Activated naive CD8-positive, alpha-beta T cell treated with anti-CD3 and anti-CD28 coated beads for 36 hours (primary cell): ENCODE data around the gene PRM2. TPM values are rescaled to one million over a fixed set of nuclear protein-coding genes. Genes with fewer than 3 reads are reported as not detected.

Experiments used
- DNase-seq: peaks from one replicate; pipeline ENCODE4 v3.0.0; 2021
- H3K27ac Mint-ChIP-seq: one replicate; pipeline ENCODE4 v1.8.0; 2022; ENCODE audit warnings: mild to moderate bottlenecking, moderate library complexity, mixed read lengths
- H3K27me3 Mint-ChIP-seq: one replicate; pipeline ENCODE4 v1.8.0; 2022; ENCODE audit warnings: mild to moderate bottlenecking, mixed read lengths
- H3K36me3 Mint-ChIP-seq: one replicate; pipeline ENCODE4 v1.8.0; 2021; ENCODE audit warnings: mild to moderate bottlenecking, mixed read lengths
- H3K4me1 Mint-ChIP-seq: one replicate; pipeline ENCODE4 v1.8.0; 2021; ENCODE audit warnings: mixed read lengths
- H3K4me3 Mint-ChIP-seq: one replicate; pipeline ENCODE4 v1.8.0; 2022; ENCODE audit warnings: mild to moderate bottlenecking, moderate library complexity, mixed read lengths
- H3K9me3 Mint-ChIP-seq: one replicate; pipeline ENCODE4 v1.8.0; 2022; ENCODE audit warnings: mixed read lengths
- total RNA-seq, 2 experiments: library from RNA; stranded (reverse); gene quantifications; one replicate each; pipeline ENCODE4 v1.2.3, GENCODE V29; 2021

The PRM2 gene
- total RNA-seq, 2 experiments from 2014 or later = not detected

GRCh38 chr16:11264155-11264832, 12.0 kb downstream of the PRM2 start:
- no peaks in the 10 kb centered on the region for H3K9me3 Mint-ChIP-seq
- peak overlapping the region; percentile 45 for H3K4me3 Mint-ChIP-seq
- DNase-seq = no peak
- H3K36me3 Mint-ChIP-seq = no peaks in the 10 kb centered on the region
- H3K27ac Mint-ChIP-seq = peak overlapping the region; percentile 81
- peaks cover 28% of the 10 kb centered on the region for H3K4me1 Mint-ChIP-seq
- no peaks in the 10 kb centered on the region for H3K27me3 Mint-ChIP-seq

- DNase-seq = peak; percentile 68
- Mint-ChIP-seq H3K9me3 (no peaks in the 10 kb centered on the region), H3K4me1 (peaks cover 34% of the 10 kb centered on the region), H3K27ac (peak overlapping the region; percentile 81), H3K27me3 (no peaks in the 10 kb centered on the region), H3K4me3 (peak overlapping the region; percentile 45), H3K36me3 (no peaks in the 10 kb centered on the region)
Measured at GRCh38 chr16:11263737-11264136, 12.5 kb downstream of the PRM2 start.

GRCh38 chr16:11262915-11263314, 13.4 kb downstream of the PRM2 start:
- Mint-ChIP-seq H3K4me3 (no peak overlapping the region), H3K27me3 (no peaks in the 10 kb centered on the region), H3K27ac (peak overlapping the region; percentile 81), H3K36me3 (no peaks in the 10 kb centered on the region), H3K4me1 (peaks cover 41% of the 10 kb centered on the region), H3K9me3 (no peaks in the 10 kb centered on the region)
- no peak for DNase-seq

- DNase-seq = no peak
- H3K36me3 Mint-ChIP-seq = no peaks in the 10 kb centered on the region
- H3K9me3 Mint-ChIP-seq = no peaks in the 10 kb centered on the region
- no peak overlapping the region for H3K27ac Mint-ChIP-seq
- H3K4me3 Mint-ChIP-seq = no peak overlapping the region
- H3K27me3 Mint-ChIP-seq = no peaks in the 10 kb centered on the region
- H3K4me1 Mint-ChIP-seq = peaks cover 52% of the 10 kb centered on the region
Measured at GRCh38 chr16:11260596-11260966, 15.7 kb downstream of the PRM2 start.

DNA sequence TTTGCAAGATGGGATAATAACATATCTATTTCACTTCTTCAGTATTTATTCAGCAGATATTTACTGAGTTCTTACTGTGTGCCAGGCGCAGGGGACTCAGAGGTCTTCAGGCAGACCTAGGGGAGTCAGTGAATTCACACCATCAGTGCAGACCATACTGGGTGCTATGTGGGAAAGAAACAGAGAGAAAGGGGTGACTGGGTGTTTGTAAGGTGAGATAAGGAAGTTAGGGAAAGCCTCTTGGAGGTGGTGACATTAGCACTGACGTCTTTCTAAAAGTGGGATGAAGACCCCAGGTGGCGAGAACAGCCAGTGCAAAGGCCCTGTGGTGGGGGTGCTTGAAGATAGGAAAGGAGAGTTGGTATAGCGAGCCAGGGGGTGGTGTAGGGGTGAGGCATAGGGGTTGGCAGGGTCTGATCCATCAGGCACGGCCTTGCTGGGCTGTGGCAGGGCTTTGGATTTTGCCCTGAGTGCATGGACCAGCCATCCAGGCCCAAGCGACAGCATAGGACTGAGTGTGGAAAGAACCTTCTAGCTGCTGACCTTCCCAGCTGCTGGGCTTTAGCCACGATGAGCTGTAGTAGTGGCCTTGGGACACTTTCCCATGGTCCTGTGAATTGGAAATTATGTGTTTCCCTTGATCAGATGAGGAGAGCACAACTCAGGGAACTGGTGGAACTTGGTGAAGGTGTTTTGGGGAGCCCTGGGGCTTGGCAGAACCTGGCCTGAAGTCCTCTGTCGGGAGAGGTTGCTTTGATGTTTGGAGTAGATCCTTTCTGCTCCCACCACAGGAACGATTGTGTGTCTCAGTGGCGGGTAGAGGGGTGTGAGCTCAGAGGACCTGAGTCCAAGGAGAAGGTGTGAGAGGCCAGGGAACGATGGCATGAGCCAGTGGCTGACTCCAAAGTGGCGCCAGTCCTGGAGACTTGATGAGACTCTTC, 16.4 kb downstream of the PRM2 start:
- H3K4me1 Mint-ChIP-seq = peaks cover 51% of the 10 kb centered on the region
- H3K9me3 Mint-ChIP-seq = no peaks in the 10 kb centered on the region
- H3K27ac Mint-ChIP-seq = no peak overlapping the region
- no peak overlapping the region for H3K4me3 Mint-ChIP-seq
- no peaks in the 10 kb centered on the region for H3K27me3 Mint-ChIP-seq
- peaks cover 2% of the 10 kb centered on the region for H3K36me3 Mint-ChIP-seq
- DNase-seq = no peak

DNA sequence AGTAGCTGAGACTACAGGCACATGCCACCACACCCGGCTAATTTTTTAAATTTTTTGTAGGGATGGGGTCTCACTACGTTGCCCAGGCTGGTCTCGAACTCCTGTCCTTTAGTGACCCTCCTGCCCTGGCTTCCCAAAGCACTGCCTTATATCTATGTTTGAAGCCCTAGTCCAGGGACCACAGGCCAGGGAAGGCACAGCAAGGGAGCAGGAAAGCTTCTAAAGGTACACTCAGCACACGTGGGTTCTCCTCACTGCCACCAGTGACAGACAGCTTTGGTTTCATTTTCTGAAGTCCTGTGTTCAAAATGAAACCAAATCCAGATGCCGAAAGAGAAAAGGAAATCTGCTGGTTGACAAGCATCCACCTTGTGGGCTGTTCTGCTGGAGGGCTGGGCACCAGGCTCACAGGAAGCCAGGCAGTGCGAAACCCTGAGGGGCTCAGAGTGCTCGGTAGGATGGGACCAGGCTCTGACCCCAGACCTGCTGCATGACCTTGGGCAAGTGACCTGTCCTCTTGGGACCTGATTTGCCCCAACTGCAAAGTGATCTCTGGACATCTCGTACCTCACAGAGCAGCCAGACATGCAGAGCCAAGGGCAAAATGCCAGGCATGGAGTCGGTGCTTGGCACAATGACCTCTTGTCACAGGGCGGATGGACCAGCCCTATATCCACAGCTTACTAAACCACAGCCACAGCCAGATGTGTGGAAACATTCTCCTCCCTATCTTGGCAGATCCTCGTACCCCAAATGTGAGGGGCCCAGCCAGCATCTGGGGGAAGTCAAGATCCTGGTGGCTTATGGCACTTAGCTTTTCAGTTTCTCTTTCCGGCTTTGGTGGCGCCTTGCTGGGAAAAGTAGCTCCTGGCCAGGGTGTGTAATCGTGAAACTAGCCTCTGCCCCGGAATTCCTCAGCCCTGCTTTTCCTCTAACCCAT, 17.5 kb downstream of the PRM2 start:
- peak overlapping the region; percentile 71 for H3K27ac Mint-ChIP-seq
- no peak overlapping the region for H3K4me3 Mint-ChIP-seq
- peaks cover 9% of the 10 kb centered on the region for H3K36me3 Mint-ChIP-seq
- DNase-seq = peak; percentile 62
- H3K27me3 Mint-ChIP-seq = no peaks in the 10 kb centered on the region
- no peaks in the 10 kb centered on the region for H3K9me3 Mint-ChIP-seq
- H3K4me1 Mint-ChIP-seq = peaks cover 40% of the 10 kb centered on the region

- H3K27ac Mint-ChIP-seq = peak overlapping the region; percentile 97
- no peaks in the 10 kb centered on the region for H3K27me3 Mint-ChIP-seq
- peaks cover 23% of the 10 kb centered on the region for H3K36me3 Mint-ChIP-seq
- H3K4me1 Mint-ChIP-seq = peaks cover 38% of the 10 kb centered on the region
- peak overlapping the region; percentile 94 for H3K4me3 Mint-ChIP-seq
- H3K9me3 Mint-ChIP-seq = no peaks in the 10 kb centered on the region
- peak; percentile 62 for DNase-seq
Measured at GRCh38 chr16:11257131-11257938, 18.9 kb downstream of the PRM2 start.

GRCh38 chr16:11256661-11257130, 19.6 kb downstream of the PRM2 start:
- Mint-ChIP-seq H3K4me1 (peaks cover 44% of the 10 kb centered on the region), H3K9me3 (no peaks in the 10 kb centered on the region), H3K27me3 (no peaks in the 10 kb centered on the region), H3K36me3 (peaks cover 29% of the 10 kb centered on the region), H3K4me3 (peak overlapping the region; percentile 94), H3K27ac (peak overlapping the region; percentile 97)
- DNase-seq = no peak

- H3K27ac Mint-ChIP-seq = peak within 1 kb of the TSS; percentile 97
- H3K9me3 Mint-ChIP-seq = no peaks in the 10 kb centered on the region
- peak within 1 kb of the TSS; percentile 96 for H3K4me3 Mint-ChIP-seq
- H3K36me3 Mint-ChIP-seq = peaks cover 33% of the 10 kb centered on the region
- peak; percentile 93 for DNase-seq
- H3K4me1 Mint-ChIP-seq = peaks cover 48% of the 10 kb centered on the region
- H3K27me3 Mint-ChIP-seq = no peaks in the 10 kb centered on the region
Measured at GRCh38 chr16:11255737-11256660, 20.3 kb downstream of the PRM2 start, which contains the start of gene SOCS1. SOCS1 (minus strand) TSS chr16:11256204; CDS start chr16:11255478, 726 bp downstream.

DNA sequence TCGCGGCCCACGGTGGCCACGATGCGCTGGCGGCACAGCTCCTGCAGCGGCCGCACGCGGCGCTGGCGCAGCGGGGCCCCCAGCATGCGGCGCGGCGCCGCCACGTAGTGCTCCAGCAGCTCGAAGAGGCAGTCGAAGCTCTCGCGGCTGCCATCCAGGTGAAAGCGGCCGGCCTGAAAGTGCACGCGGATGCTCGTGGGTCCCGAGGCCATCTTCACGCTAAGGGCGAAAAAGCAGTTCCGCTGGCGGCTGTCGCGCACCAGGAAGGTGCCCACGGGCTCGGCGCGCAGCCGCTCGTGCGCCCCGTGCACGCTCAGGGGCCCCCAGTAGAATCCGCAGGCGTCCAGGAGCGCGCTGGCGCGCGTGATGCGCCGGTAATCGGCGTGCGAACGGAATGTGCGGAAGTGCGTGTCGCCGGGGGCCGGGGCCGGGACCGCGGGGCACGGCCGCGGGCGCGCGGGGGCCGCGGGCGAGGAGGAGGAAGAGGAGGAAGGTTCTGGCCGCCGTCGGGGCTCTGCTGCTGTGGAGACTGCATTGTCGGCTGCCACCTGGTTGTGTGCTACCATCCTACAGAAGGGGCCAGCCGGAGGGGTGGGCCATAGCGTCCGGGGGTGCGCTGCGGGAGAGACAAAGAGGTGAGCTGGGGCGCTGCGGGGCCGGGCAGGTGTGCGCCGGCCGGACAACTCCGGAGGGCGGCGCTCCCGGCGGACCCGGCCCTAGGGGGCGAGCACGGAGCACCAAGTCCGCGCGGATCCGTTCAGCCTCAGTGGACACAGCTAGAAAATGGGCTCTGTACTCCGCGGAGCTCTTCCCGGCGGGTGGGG, 21.2 kb downstream of the PRM2 start:
- peaks cover 42% of the 10 kb centered on the region for H3K36me3 Mint-ChIP-seq
- peak overlapping the region; percentile 96 for H3K4me3 Mint-ChIP-seq
- peak; percentile 73 for DNase-seq
- H3K4me1 Mint-ChIP-seq = peaks cover 56% of the 10 kb centered on the region
- peak overlapping the region; percentile 96 for H3K27ac Mint-ChIP-seq
- no peaks in the 10 kb centered on the region for H3K27me3 Mint-ChIP-seq
- no peaks in the 10 kb centered on the region for H3K9me3 Mint-ChIP-seq

- peaks cover 42% of the 10 kb centered on the region for H3K36me3 Mint-ChIP-seq
- DNase-seq = no peak
Measured at GRCh38 chr16:11253995-11254912, 22.0 kb downstream of the PRM2 start.

More at GRCh38 chr16:11253995-11254912, 22.0 kb downstream of the PRM2 start:
- peak overlapping the region; percentile 96 for H3K4me3 Mint-ChIP-seq
- no peaks in the 10 kb centered on the region for H3K9me3 Mint-ChIP-seq
- no peaks in the 10 kb centered on the region for H3K27me3 Mint-ChIP-seq
- H3K27ac Mint-ChIP-seq = peak overlapping the region; percentile 96
- H3K4me1 Mint-ChIP-seq = peaks cover 53% of the 10 kb centered on the region
